Mesenchymal stem cell (in vitro differentiated cells and primary cell): ENCODE results near the gene APC2.

Experiments
- DNase-seq: peaks from one replicate; pipeline ENCODE4 v3.0.0-alpha.2; 2013
- H2AFZ ChIP-seq: one replicate; pipeline ENCODE4 v1.6.1; 2013; ENCODE audit warnings: low read depth, mild to moderate bottlenecking, control low read depth, inconsistent platforms, low read length, moderate library complexity
- H2AK5ac ChIP-seq: 2 replicates; pipeline ENCODE4 v1.6.1; 2013; ENCODE audit warnings: low read length, moderate library complexity, mild to moderate bottlenecking, inconsistent platforms; ENCODE audit not compliant: severe bottlenecking
- H2BK120ac ChIP-seq: one replicate; pipeline ENCODE4 v1.6.1; 2013; ENCODE audit warnings: low read depth, mild to moderate bottlenecking, inconsistent platforms, low read length, moderate library complexity
- H2BK12ac ChIP-seq, 2 experiments: one replicate each; pipeline ENCODE4 v1.6.1; 2013; ENCODE audit warnings: inconsistent platforms in 2 of 2, low read length in 2 of 2, mild to moderate bottlenecking in 2 of 2, moderate library complexity in 2 of 2, control low read depth in 1 of 2
- H2BK15ac ChIP-seq: one replicate; pipeline ENCODE4 v1.6.1; 2013; ENCODE audit warnings: mild to moderate bottlenecking, low read depth, inconsistent platforms; ENCODE audit not compliant: poor library complexity, severe bottlenecking
- H2BK5ac ChIP-seq: 2 replicates; pipeline ENCODE4 v1.6.1; 2013; ENCODE audit warnings: low read depth, mild to moderate bottlenecking, low read length, control low read depth, inconsistent platforms; ENCODE audit not compliant: poor library complexity, severe bottlenecking
- H3K14ac ChIP-seq, 2 experiments: one replicate each; pipeline ENCODE4 v1.6.1; 2013; ENCODE audit warnings: inconsistent platforms in 2 of 2, low read length in 2 of 2, control low read depth in 1 of 2, mild to moderate bottlenecking in 1 of 2, moderate library complexity in 1 of 2
- H3K18ac ChIP-seq, 2 experiments: one replicate each; pipeline ENCODE4 v1.6.1; 2013; ENCODE audit warnings: inconsistent platforms in 2 of 2, low read length in 2 of 2, control low read depth in 1 of 2, low read depth in 1 of 2, mild to moderate bottlenecking in 1 of 2
- H3K23ac ChIP-seq, 2 experiments: one replicate each; pipeline ENCODE4 v1.6.1; 2013; ENCODE audit warnings: inconsistent platforms in 2 of 2, low read length in 2 of 2, mild to moderate bottlenecking in 2 of 2, moderate library complexity in 2 of 2, control low read depth in 1 of 2
- H3K27ac ChIP-seq: 2 replicates; pipeline ENCODE4 v1.5.1; 2013; ENCODE audit warnings: mild to moderate bottlenecking, moderate library complexity, low read length, control low read depth, inconsistent platforms; ENCODE audit not compliant: poor library complexity, severe bottlenecking
- H3K27me3 ChIP-seq, 2 experiments: 2 replicates each; pipeline versions ENCODE4 v1.6.1 to v1.7.0; 2013; ENCODE audit warnings: low read length in 2 of 2, mild to moderate bottlenecking in 2 of 2, moderate library complexity in 2 of 2, control low read depth in 1 of 2, inconsistent platforms in 1 of 2; ENCODE audit not compliant: control insufficient read depth in 1 of 2, insufficient read depth in 1 of 2
- H3K36me3 ChIP-seq, 2 experiments: 2 replicates each; pipeline versions ENCODE4 v1.6.1 to v1.7.0; 2013; ENCODE audit warnings: low read length in 2 of 2, control low read depth in 1 of 2, inconsistent platforms in 1 of 2, low read depth in 1 of 2, mild to moderate bottlenecking in 1 of 2; ENCODE audit not compliant: insufficient read depth in 2 of 2, control insufficient read depth in 1 of 2
- H3K4ac ChIP-seq, 2 experiments: one replicate each; pipeline ENCODE4 v1.6.1; 2013; ENCODE audit warnings: inconsistent platforms in 2 of 2, low read length in 2 of 2, mild to moderate bottlenecking in 2 of 2, moderate library complexity in 2 of 2, control low read depth in 1 of 2, low read depth in 1 of 2
- H3K4me1 ChIP-seq: 2 replicates; pipeline ENCODE4 v1.6.1; 2013; ENCODE audit warnings: low read depth, low read length, control low read depth; ENCODE audit not compliant: control insufficient read depth, insufficient read depth
- H3K4me2 ChIP-seq: 2 replicates; pipeline ENCODE4 v1.6.1; 2013; ENCODE audit warnings: low read length, mild to moderate bottlenecking, inconsistent platforms; ENCODE audit not compliant: poor library complexity, severe bottlenecking
- H3K4me3 ChIP-seq, 2 experiments: 2 replicates each; pipeline versions ENCODE4 v1.5.1 to v1.7.0; 2013; ENCODE audit warnings: low read length in 2 of 2, mild to moderate bottlenecking in 2 of 2, control low read depth in 1 of 2, low read depth in 1 of 2; ENCODE audit not compliant: insufficient read depth in 1 of 2
- H3K79me1 ChIP-seq: replicated peaks from 2 replicates; pipeline ENCODE4 v1.6.1; 2013; ENCODE audit warnings: mild to moderate bottlenecking, control low read depth, low read length, inconsistent platforms; ENCODE audit not compliant: poor library complexity, severe bottlenecking
- H3K9ac ChIP-seq: 2 replicates; pipeline ENCODE4 v1.7.0; 2013; ENCODE audit warnings: mild to moderate bottlenecking, low read length, moderate library complexity
- H3K9me3 ChIP-seq: 2 replicates; pipeline ENCODE4 v1.7.0; 2013; ENCODE audit warnings: mild to moderate bottlenecking, low read length; ENCODE audit not compliant: control insufficient read depth
- H4K8ac ChIP-seq: one replicate; pipeline ENCODE4 v1.6.1; 2013; ENCODE audit warnings: inconsistent platforms, mild to moderate bottlenecking, low read length, moderate library complexity
- H4K91ac ChIP-seq: one replicate; pipeline ENCODE4 v1.6.1; 2013; ENCODE audit warnings: mild to moderate bottlenecking, low read length, inconsistent platforms
- WGBS: methylation state at CpG from one replicate; pipeline ENCODE4 v1.1.7; 2013; ENCODE audit warnings: mixed read lengths; 5-methylcytosine and 5-hydroxymethylcytosine counted together

The APC2 gene

DNA sequence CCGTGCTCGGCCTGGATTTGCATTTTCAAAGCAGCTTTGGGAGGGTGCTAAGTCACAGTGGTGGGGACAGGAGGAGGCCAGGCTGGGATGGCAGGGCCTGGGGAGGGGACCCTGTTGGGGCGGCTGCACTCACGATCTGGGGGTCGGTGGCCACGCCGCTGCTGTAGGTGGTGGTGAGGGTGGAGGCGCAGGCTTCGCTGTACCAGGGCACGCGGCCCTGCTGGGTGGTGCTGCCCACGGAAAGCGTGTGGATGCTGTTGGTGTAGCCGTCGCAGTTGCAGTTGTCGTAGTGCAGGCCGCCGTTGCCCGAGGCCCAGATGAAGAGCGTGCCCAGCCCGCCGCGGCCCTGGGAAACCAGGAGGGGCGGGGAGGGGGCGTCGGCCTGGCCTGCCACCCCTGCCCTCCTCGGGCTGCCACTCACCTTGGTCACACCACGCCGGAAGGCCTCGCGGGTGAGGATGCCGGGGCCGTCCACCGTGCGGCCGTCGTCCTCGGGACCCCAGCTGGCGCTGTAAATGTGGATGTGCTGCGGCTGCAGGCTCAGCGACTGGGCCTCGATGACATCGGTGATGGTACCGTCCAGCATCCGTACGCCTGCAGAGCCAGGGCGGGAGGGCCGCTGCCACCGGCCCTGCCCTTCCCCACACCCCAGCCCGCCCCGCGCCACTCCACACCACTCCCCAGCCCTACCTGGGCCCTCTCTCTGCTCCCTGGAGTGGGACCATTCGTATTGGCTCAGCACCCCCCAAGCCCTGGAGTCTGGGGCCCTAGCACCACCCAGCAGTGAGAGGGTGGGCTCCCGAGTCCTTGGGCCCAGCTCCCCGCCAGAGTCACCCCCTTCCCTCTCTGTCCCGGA, 37.0 kb downstream of the APC2 start:
- WGBS: 91% methylated on average over 49 of the region's 56 CpGs
- H3K79me1 ChIP-seq: peaks cover 5% of the 10 kb centered on the region
- H3K9ac ChIP-seq: no peak overlapping the region
- H3K4me1 ChIP-seq: peaks cover 19% of the 10 kb centered on the region
- H4K91ac ChIP-seq: peak overlapping the region; percentile 23
- no peak overlapping the region for H2BK12ac ChIP-seq
- H3K4me3 ChIP-seq: no peak overlapping the region
- H3K18ac ChIP-seq: no peak overlapping the region
- no peak overlapping the region for H2BK120ac ChIP-seq
- H4K8ac ChIP-seq: no peak overlapping the region
- no peak overlapping the region for H2BK5ac ChIP-seq
- H3K4me2 ChIP-seq: no peak overlapping the region
- H3K36me3 ChIP-seq: peaks cover 0 to 24% of the 10 kb centered on the region in 2 experiments
- H2AFZ ChIP-seq: no peak overlapping the region
- H3K27me3 ChIP-seq: peaks cover 3 to 9% of the 10 kb centered on the region in 2 experiments
- no peak overlapping the region for H3K23ac ChIP-seq
- no peak for DNase-seq
- no peak overlapping the region for H3K4ac ChIP-seq
- no peak overlapping the region for H2AK5ac ChIP-seq
- no peak overlapping the region for H3K14ac ChIP-seq
- no peak overlapping the region for H2BK15ac ChIP-seq
- no peaks in the 10 kb centered on the region for H3K9me3 ChIP-seq
- no peak overlapping the region for H3K27ac ChIP-seq

DNA sequence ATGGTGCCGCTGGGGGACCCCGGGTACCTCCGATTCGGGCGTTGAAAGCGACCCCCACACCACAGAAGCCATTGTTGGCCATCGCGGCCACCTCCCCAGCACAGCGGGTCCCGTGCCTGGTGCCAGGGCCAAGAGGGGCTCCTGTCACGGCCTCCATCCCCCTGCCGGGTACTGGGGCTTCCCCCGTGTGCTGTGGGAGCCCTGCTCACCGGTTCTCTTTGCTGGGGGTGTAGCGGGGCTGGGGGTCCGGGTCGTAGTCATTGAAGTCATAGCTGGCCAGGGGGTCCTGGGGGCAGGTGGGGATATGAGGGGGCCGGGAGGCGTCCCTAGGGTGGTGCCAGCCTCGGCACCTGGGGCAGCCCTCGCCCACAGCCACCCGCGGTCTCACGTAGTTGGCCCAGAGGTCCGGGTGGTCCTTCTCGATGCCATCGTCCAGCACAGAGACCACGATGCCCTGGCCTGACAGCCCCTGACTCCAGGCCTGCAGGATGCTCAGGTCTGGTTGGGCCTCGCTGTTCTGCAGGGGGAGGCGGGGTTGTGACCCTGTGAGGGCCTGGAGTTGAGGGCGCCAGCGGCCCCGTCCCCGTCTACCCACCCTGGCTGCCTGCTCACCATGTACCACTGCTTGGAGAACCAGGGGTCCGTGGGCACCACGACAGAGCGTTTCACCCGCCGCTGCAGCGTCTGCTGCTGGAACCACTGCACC, 37.8 kb downstream of the APC2 start:
- no peak overlapping the region for H2BK12ac ChIP-seq
- peak overlapping the region; percentile 55 for H4K91ac ChIP-seq
- no peak overlapping the region for H3K27ac ChIP-seq
- H3K4me1 ChIP-seq: peaks cover 19% of the 10 kb centered on the region
- 90% methylated on average over 40 of the region's 40 CpGs for WGBS
- H3K79me1 ChIP-seq: peaks cover 5% of the 10 kb centered on the region
- H2BK15ac ChIP-seq: no peak overlapping the region
- peaks cover 3 to 16% of the 10 kb centered on the region in 2 experiments for H3K27me3 ChIP-seq
- peak overlapping the region; percentile 12 for H4K8ac ChIP-seq
- H2AK5ac ChIP-seq: no peak overlapping the region
- H3K18ac ChIP-seq: no peak overlapping the region
- no peak overlapping the region for H2AFZ ChIP-seq
- no peak overlapping the region for H3K9ac ChIP-seq
- no peak overlapping the region for H3K4ac ChIP-seq
- H3K9me3 ChIP-seq: no peaks in the 10 kb centered on the region
- H2BK5ac ChIP-seq: no peak overlapping the region
- DNase-seq: no peak
- no peak overlapping the region for H3K23ac ChIP-seq
- no peak overlapping the region for H3K4me2 ChIP-seq
- no peak overlapping the region for H2BK120ac ChIP-seq
- H3K14ac ChIP-seq: no peak overlapping the region
- peaks cover 0 to 18% of the 10 kb centered on the region in 2 experiments for H3K36me3 ChIP-seq
- H3K4me3 ChIP-seq: no peak overlapping the region

DNA sequence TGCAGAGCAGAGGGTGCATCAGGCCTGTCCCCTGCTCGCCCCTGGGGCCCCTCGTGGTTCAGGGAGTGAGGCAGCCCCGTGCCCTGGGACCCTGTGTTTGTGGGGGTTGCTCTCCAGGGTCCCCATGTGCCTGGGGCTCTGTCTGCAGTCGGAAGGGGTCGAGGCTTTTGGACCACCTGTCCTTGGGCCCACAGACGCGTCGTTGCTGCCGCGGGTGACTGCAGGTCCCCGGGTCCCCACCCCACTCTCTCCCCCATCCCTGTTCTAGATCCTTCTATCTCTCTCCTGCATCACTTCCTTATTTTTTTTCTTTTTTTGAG, 38.3 kb downstream of the APC2 start:
- Histone ChIP-seq H3K14ac (no peak overlapping the region), H3K36me3 (peaks cover 0 to 16% of the 10 kb centered on the region in 2 experiments), H3K4ac (no peak overlapping the region), H2BK15ac (no peak overlapping the region), H2BK12ac (no peak overlapping the region), H3K9me3 (no peaks in the 10 kb centered on the region), H3K23ac (no peak overlapping the region), H2AK5ac (no peak overlapping the region), H3K9ac (no peak overlapping the region), H3K27ac (no peak overlapping the region), H3K18ac (no peak overlapping the region), H4K8ac (peak overlapping the region; percentile 12), H4K91ac (peak overlapping the region; percentile 55), H2AFZ (no peak overlapping the region), H2BK5ac (no peak overlapping the region), H3K79me1 (peaks cover 5% of the 10 kb centered on the region), H3K4me1 (peaks cover 19% of the 10 kb centered on the region), H3K4me2 (no peak overlapping the region), H2BK120ac (no peak overlapping the region), H3K4me3 (no peak overlapping the region), H3K27me3 (peaks cover 3 to 21% of the 10 kb centered on the region in 2 experiments)
- WGBS: 94% methylated on average over 11 of the region's 11 CpGs
- no peak for DNase-seq
